MM.1S (cell line): Measurements from ENCODE around the gene GPR158.

Source experiments
- DNase-seq: peaks from one replicate; pipeline ENCODE4 v3.0.0-alpha.2; 2015
- H2AFZ ChIP-seq: fragments of 300-600 bp; sonication (generic); 2 replicates; pipeline ENCODE4 v1.6.0; 2016; ENCODE audit warnings: antibody characterized with exemption, low read length
- H3F3A ChIP-seq: fragments of 300-600 bp; sonication (generic); 2 replicates; pipeline ENCODE4 v1.6.1; 2016; ENCODE audit warnings: mild to moderate bottlenecking, antibody characterized with exemption, low read length, moderate library complexity, mixed read lengths; ENCODE audit not compliant: insufficient read depth
- H3K27ac ChIP-seq: fragments of 300-600 bp; sonication (generic); 2 replicates; pipeline ENCODE4 v1.5.1; 2016; ENCODE audit warnings: mild to moderate bottlenecking, low read length
- H3K27me3 ChIP-seq: fragments of 300-600 bp; sonication (generic); replicated peaks from 2 replicates; pipeline ENCODE4 v1.6.0; 2016; ENCODE audit warnings: low read length; ENCODE audit not compliant: insufficient read depth
- H3K36me3 ChIP-seq: fragments of 300-600 bp; sonication (generic); replicated peaks from 2 replicates; pipeline ENCODE4 v1.6.1; 2016; ENCODE audit warnings: mild to moderate bottlenecking, low read length, mixed read lengths; ENCODE audit not compliant: insufficient read depth
- H3K4me1 ChIP-seq: fragments of 300-600 bp; sonication (generic); 2 replicates; pipeline ENCODE4 v1.6.1; 2016; ENCODE audit warnings: low read length, mixed read lengths
- H3K4me2 ChIP-seq: fragments of 300-600 bp; sonication (generic); 2 replicates; pipeline ENCODE4 v1.6.0; 2016; ENCODE audit warnings: low read depth, low read length
- H3K4me3 ChIP-seq: fragments of 300-600 bp; sonication (generic); 2 replicates; pipeline ENCODE4 v1.5.1; 2016; ENCODE audit warnings: low read length, mixed read lengths
- H3K79me2 ChIP-seq: fragments of 300-600 bp; sonication (generic); 2 replicates; pipeline ENCODE4 v1.6.1; 2016; ENCODE audit warnings: mixed run types, low read length, mixed read lengths
- H3K9ac ChIP-seq: fragments of 300-600 bp; sonication (generic); 2 replicates; pipeline ENCODE4 v1.6.1; 2016; ENCODE audit warnings: low read length, mixed read lengths
- H3K9me2 ChIP-seq: fragments of 300-600 bp; sonication (generic); replicated peaks from 2 replicates; pipeline ENCODE4 v1.6.1; 2016; ENCODE audit warnings: mild to moderate bottlenecking, low read length, mixed read lengths; ENCODE audit not compliant: insufficient read depth
- H3K9me3 ChIP-seq: fragments of 300-600 bp; sonication (generic); replicated peaks from 2 replicates; pipeline ENCODE4 v1.6.1; 2016; ENCODE audit warnings: mild to moderate bottlenecking, low read length, mixed read lengths; ENCODE audit not compliant: insufficient read depth
- H4K20me1 ChIP-seq: fragments of 300-600 bp; sonication (generic); 2 replicates; pipeline ENCODE4 v1.6.1; 2016; ENCODE audit warnings: mild to moderate bottlenecking, low read length, moderate library complexity, mixed read lengths; ENCODE audit not compliant: insufficient read depth
- EZH2 ChIP-seq: fragments of 300-600 bp; sonication (generic); optimal IDR thresholded peaks from 2 replicates; pipeline ENCODE3; 2017; ENCODE audit warnings: low read depth, mild to moderate bottlenecking, antibody characterized with exemption, low read length, mixed read lengths
- EZH2phosphoT487 ChIP-seq: fragments of 300-600 bp; sonication (generic); IDR thresholded peaks from 2 replicates; pipeline ENCODE4 v1.6.1; 2018; ENCODE audit warnings: antibody characterized with exemption, low read length
- TF ChIP-seq, protein P1 (sequence below): fragments of 300-600 bp; sonication (generic); IDR thresholded peaks from 2 replicates; pipeline ENCODE4 v1.5.1; 2016; ENCODE audit warnings: antibody characterized with exemption, low read length, mixed read lengths

GPR158 gene

DNA sequence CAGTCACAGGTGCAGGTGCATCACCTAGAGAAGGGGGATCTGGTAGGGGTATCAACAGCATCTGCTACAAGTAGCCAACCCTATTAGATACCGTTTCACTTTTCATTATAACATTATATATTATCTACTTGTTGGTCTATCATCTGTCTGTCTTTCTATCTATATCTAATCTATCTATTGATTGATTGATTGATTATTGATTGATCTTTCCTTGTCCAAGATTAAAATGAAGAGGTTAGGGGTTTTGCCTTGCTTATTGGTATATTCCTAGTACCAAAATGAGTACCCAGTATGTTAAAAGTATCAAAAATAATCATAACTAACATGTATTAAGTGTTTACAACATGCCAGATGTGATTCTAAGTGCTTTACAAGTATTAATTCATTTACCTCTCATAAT lies 121.5 kb downstream of the GPR158 start:
- Histone ChIP-seq H2AFZ (no peak overlapping the region), H3K4me1 (no peaks in the 10 kb centered on the region), H3K27ac (no peak overlapping the region), H3F3A (no peaks in the 10 kb centered on the region), H3K9me2 (no peaks in the 10 kb centered on the region), H3K27me3 (no peaks in the 10 kb centered on the region), H3K4me2 (no peak overlapping the region), H3K79me2 (no peaks in the 10 kb centered on the region), H3K9me3 (no peaks in the 10 kb centered on the region), H3K4me3 (no peak overlapping the region), H3K9ac (no peak overlapping the region), H4K20me1 (no peaks in the 10 kb centered on the region), H3K36me3 (no peaks in the 10 kb centered on the region)
- TF ChIP-seq EZH2: no peak
- no peak for TF ChIP-seq EZH2phosphoT487
- TF ChIP-seq, protein P1, sequence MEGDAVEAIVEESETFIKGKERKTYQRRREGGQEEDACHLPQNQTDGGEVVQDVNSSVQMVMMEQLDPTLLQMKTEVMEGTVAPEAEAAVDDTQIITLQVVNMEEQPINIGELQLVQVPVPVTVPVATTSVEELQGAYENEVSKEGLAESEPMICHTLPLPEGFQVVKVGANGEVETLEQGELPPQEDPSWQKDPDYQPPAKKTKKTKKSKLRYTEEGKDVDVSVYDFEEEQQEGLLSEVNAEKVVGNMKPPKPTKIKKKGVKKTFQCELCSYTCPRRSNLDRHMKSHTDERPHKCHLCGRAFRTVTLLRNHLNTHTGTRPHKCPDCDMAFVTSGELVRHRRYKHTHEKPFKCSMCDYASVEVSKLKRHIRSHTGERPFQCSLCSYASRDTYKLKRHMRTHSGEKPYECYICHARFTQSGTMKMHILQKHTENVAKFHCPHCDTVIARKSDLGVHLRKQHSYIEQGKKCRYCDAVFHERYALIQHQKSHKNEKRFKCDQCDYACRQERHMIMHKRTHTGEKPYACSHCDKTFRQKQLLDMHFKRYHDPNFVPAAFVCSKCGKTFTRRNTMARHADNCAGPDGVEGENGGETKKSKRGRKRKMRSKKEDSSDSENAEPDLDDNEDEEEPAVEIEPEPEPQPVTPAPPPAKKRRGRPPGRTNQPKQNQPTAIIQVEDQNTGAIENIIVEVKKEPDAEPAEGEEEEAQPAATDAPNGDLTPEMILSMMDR: no peak
- no peak for DNase-seq

DNA sequence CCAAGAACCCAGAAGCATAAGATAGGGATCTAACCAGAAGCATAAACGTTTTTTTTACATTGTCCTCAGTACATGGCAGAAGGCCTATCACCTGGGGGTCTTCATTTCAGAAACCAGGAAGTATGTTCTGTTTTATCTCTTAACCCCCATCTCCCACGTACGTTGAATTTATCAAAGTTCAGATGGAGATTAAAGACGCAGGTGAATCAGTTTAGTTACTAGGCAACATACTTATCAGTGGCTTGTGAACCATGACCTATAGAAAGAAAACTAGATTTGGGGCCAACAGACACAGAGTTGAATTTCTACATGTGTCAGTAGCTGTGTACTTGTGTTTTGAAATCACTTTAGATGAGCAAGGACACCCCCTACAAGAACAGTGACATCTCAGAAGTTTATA lies 122.7 kb downstream of the GPR158 start:
- no peaks in the 10 kb centered on the region for H3K4me1 ChIP-seq
- TF ChIP-seq EZH2phosphoT487 (no peak), EZH2 (no peak)
- TF ChIP-seq, protein P1: no peak
- H3K9me3 ChIP-seq: no peaks in the 10 kb centered on the region

DNA sequence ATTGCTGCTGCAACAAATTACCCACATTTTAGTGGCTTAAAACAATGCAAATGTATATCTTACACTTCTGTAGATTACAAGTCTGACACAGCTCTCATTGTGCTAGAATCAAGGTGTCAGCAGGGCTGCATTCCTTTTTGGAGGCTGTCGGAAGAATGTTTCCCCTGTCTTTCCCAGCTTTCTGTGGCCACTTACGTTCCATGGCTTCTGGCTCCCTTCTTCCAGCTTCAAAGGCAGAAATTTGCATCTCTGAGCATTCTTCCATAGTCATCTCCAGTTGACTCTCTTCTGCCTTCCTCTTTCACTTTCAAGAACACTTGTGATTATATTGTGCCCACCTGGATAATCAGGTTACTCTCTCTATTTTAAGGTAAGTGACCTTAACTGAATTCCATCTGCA lies 125.3 kb downstream of the GPR158 start:
- Histone ChIP-seq H3K4me3 (no peak overlapping the region), H4K20me1 (no peaks in the 10 kb centered on the region), H3K4me1 (no peaks in the 10 kb centered on the region), H3K9me3 (no peaks in the 10 kb centered on the region), H3F3A (no peaks in the 10 kb centered on the region), H3K27me3 (no peaks in the 10 kb centered on the region), H3K36me3 (no peaks in the 10 kb centered on the region), H3K27ac (no peak overlapping the region), H3K9me2 (no peaks in the 10 kb centered on the region), H3K9ac (no peak overlapping the region), H2AFZ (no peak overlapping the region), H3K79me2 (no peaks in the 10 kb centered on the region), H3K4me2 (no peak overlapping the region)
- no peak for DNase-seq
- TF ChIP-seq, protein P1: no peak
- TF ChIP-seq EZH2 (no peak), EZH2phosphoT487 (no peak)

More for the DNA sequence above, 122.7 kb downstream of the GPR158 start:
- H4K20me1 ChIP-seq: no peaks in the 10 kb centered on the region
- H3K4me3 ChIP-seq: no peak overlapping the region
- DNase-seq: no peak
- no peaks in the 10 kb centered on the region for H3K27me3 ChIP-seq
- H3K27ac ChIP-seq: no peak overlapping the region
- no peaks in the 10 kb centered on the region for H3K79me2 ChIP-seq
- H3K4me2 ChIP-seq: no peak overlapping the region
- no peaks in the 10 kb centered on the region for H3F3A ChIP-seq
- no peak overlapping the region for H3K9ac ChIP-seq
- H3K9me2 ChIP-seq: no peaks in the 10 kb centered on the region
- no peak overlapping the region for H2AFZ ChIP-seq
- no peaks in the 10 kb centered on the region for H3K36me3 ChIP-seq
